Measurements from ENCODE around the gene KRT73.

DNA sequence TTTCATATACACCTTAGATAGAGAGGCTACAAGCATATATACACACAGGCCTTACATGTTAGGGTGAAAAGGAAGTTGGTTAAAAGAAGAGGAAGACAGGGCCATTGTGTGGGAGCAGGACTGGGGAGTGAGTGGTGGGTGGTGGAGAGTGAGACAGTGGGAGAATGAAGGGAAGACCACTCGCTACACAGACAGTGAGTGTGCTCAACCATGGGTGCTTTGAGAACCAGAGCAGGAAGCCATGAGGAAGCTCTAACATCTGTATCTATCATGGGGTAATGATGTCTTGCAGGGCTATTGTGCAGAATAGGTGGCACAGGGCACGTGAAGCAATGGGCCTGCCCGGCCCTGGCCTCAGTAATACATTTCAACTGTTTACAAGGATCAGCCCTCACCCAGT, 33.3 kb downstream of the KRT73 start:
- TF ChIP-seq, protein P1, sequence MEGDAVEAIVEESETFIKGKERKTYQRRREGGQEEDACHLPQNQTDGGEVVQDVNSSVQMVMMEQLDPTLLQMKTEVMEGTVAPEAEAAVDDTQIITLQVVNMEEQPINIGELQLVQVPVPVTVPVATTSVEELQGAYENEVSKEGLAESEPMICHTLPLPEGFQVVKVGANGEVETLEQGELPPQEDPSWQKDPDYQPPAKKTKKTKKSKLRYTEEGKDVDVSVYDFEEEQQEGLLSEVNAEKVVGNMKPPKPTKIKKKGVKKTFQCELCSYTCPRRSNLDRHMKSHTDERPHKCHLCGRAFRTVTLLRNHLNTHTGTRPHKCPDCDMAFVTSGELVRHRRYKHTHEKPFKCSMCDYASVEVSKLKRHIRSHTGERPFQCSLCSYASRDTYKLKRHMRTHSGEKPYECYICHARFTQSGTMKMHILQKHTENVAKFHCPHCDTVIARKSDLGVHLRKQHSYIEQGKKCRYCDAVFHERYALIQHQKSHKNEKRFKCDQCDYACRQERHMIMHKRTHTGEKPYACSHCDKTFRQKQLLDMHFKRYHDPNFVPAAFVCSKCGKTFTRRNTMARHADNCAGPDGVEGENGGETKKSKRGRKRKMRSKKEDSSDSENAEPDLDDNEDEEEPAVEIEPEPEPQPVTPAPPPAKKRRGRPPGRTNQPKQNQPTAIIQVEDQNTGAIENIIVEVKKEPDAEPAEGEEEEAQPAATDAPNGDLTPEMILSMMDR (IDR thresholded peaks at IDR 0.05) = no peak
- TF ChIP-seq POLR2A (IDR thresholded peaks at IDR 0.05) = no peak
